ENCODE measurements around the gene MLLT10.
"Not testable (repeated sequence)": the region's sequence is repeated elsewhere in the genome, so short reads cannot be mapped to it uniquely, and the experiment has no call there.

Gene MLLT10

GRCh38 chr10:21705142-21705827 lies 171.3 kb downstream of the MLLT10 start:
- DNase-seq, result no peak

- no peak for DNase-seq
These were observed 171.8 kb downstream of the MLLT10 start for GRCh38 chr10:21705828-21706176.

- no peak for DNase-seq
These were observed 173.5 kb downstream of the MLLT10 start for GRCh38 chr10:21707498-21707897.

- no peak for DNase-seq
These were observed 178.9 kb downstream of the MLLT10 start for GRCh38 chr10:21712975-21713374.

GRCh38 chr10:21715531-21716195 lies 181.6 kb downstream of the MLLT10 start:
- no peak for DNase-seq

- not testable (repeated sequence) for DNase-seq
These were observed 183.5 kb downstream of the MLLT10 start for GRCh38 chr10:21717437-21718054.

GRCh38 chr10:21719502-21719901 lies 185.5 kb downstream of the MLLT10 start:
- DNase-seq, result no peak

GRCh38 chr10:21720090-21720489 lies 186.1 kb downstream of the MLLT10 start:
- DNase-seq, result no peak

GRCh38 chr10:21721000-21721665 lies 187.1 kb downstream of the MLLT10 start:
- DNase-seq, result no peak

- no peak for DNase-seq
These were observed 188.2 kb downstream of the MLLT10 start for GRCh38 chr10:21722209-21722608.

- no peak for DNase-seq
These were observed 190.1 kb downstream of the MLLT10 start for GRCh38 chr10:21724020-21724589.

GRCh38 chr10:21724687-21725367 lies 190.8 kb downstream of the MLLT10 start:
- peak; percentile 67 to 69 for DNase-seq

- no peak for DNase-seq
These were observed 192.7 kb downstream of the MLLT10 start for GRCh38 chr10:21726601-21727225.

GRCh38 chr10:21727452-21728168 lies 193.6 kb downstream of the MLLT10 start:
- DNase-seq, result peak; percentile 11 to 33

GRCh38 chr10:21728618-21729017 lies 194.6 kb downstream of the MLLT10 start:
- DNase-seq, result no peak

GRCh38 chr10:21732067-21732772 lies 198.2 kb downstream of the MLLT10 start:
- peak; percentile 45 to 66 for DNase-seq

GRCh38 chr10:21733710-21734109 lies 199.7 kb downstream of the MLLT10 start:
- no peak for DNase-seq

- DNase-seq, result no peak
These were observed 203.1 kb downstream of the MLLT10 start for GRCh38 chr10:21737106-21737505.

GRCh38 chr10:21740989-21741388 lies 207.0 kb downstream of the MLLT10 start:
- no peak for DNase-seq

- no peak for DNase-seq
These were observed 208.8 kb downstream of the MLLT10 start for GRCh38 chr10:21742740-21743412.

Data from NCI-H526 (cell line).